Endodermal cell (in vitro differentiated cells): ENCODE measurements around the gene DNTT. TPM values are rescaled to one million over a fixed set of nuclear protein-coding genes. Genes with fewer than 3 reads are reported as not detected.

Experiments used
- DNase-seq: peaks from one replicate; pipeline ENCODE4 v3.0.0-alpha.2; 2017
- H3K27ac ChIP-seq: 2 replicates; pipeline ENCODE4 v1.5.1; 2013; ENCODE audit warnings: mild to moderate bottlenecking, low read depth, low read length, moderate library complexity
- H3K27me3 ChIP-seq: 2 replicates; pipeline ENCODE4 v1.6.1; 2013; ENCODE audit warnings: mild to moderate bottlenecking, low read length, moderate library complexity; ENCODE audit not compliant: insufficient read depth, control insufficient read depth, poor library complexity, severe bottlenecking
- H3K36me3 ChIP-seq: 2 replicates; pipeline ENCODE4 v1.7.0; 2013; ENCODE audit warnings: mild to moderate bottlenecking, low read length, moderate library complexity; ENCODE audit not compliant: control insufficient read depth, insufficient read depth
- H3K4me1 ChIP-seq: one replicate; pipeline ENCODE4 v1.7.0; 2013; ENCODE audit warnings: low read length; ENCODE audit not compliant: control insufficient read depth, insufficient read depth
- H3K4me3 ChIP-seq: 2 replicates; pipeline ENCODE4 v1.5.1; 2013; ENCODE audit warnings: mild to moderate bottlenecking, low read length, moderate library complexity
- H3K9ac ChIP-seq: 2 replicates; pipeline ENCODE4 v1.6.1; 2013; ENCODE audit warnings: mild to moderate bottlenecking, low read length, moderate library complexity; ENCODE audit not compliant: poor library complexity, severe bottlenecking; ENCODE audit errors: extremely low read depth
- H3K9me3 ChIP-seq: 2 replicates; pipeline ENCODE4 v1.6.1; 2013; ENCODE audit warnings: mild to moderate bottlenecking, low read length, moderate library complexity; ENCODE audit not compliant: control insufficient read depth
- H3K27ac Mint-ChIP-seq: 2 replicates; pipeline ENCODE4 v1.8.0; 2020; ENCODE audit warnings: mixed read lengths
- H3K27me3 Mint-ChIP-seq: 2 replicates; pipeline ENCODE4 v1.8.0; 2021; ENCODE audit warnings: mild to moderate bottlenecking, mixed read lengths; ENCODE audit not compliant: insufficient read depth
- H3K36me3 Mint-ChIP-seq: 2 replicates; pipeline ENCODE4 v1.8.0; 2020; ENCODE audit warnings: low read depth, mixed read lengths
- H3K4me1 Mint-ChIP-seq: 2 replicates; pipeline ENCODE4 v1.8.0; 2020; ENCODE audit warnings: mixed read lengths
- H3K4me3 Mint-ChIP-seq: 2 replicates; pipeline ENCODE4 v1.8.0; 2020; ENCODE audit warnings: mild to moderate bottlenecking, moderate library complexity, mixed read lengths
- H3K9me3 Mint-ChIP-seq: 2 replicates; pipeline ENCODE4 v1.8.0; 2020; ENCODE audit warnings: mild to moderate bottlenecking, mixed read lengths
- WGBS, 2 experiments: methylation state at CpG; one replicate each; pipeline versions ENCODE4 v1.1.5 to v1.1.7; 2013; ENCODE audit warnings: missing lambda C conversion rate in 2 of 2, mixed read lengths in 1 of 2; ENCODE audit not compliant: insufficient coverage in 1 of 2, insufficient read length in 1 of 2; 5-methylcytosine and 5-hydroxymethylcytosine counted together
- total RNA-seq, 2 donors: library from RNA; stranded (reverse); fragmentation: NEBNext Ultra II Directional in 1 of 2; extraction: Animal tissue kit (Norgen Biotek cat#: 25700) in 1 of 2; gene quantifications; 2 replicates in 1 of 2; 3 replicates in 1 of 2; pipeline ENCODE4 v1.2.1, GENCODE V29; 2021
- TF ChIP-seq, protein P1 (sequence below): fragments of 200-600 bp; sonication (generic); conservative IDR thresholded peaks from 2 replicates; pipeline ENCODE4 v1.5.0; 2021; ENCODE audit warnings: antibody characterized with exemption, mild to moderate bottlenecking

DNTT gene
- total RNA-seq, 2 donors from 2014 or later, result not detected

DNA sequence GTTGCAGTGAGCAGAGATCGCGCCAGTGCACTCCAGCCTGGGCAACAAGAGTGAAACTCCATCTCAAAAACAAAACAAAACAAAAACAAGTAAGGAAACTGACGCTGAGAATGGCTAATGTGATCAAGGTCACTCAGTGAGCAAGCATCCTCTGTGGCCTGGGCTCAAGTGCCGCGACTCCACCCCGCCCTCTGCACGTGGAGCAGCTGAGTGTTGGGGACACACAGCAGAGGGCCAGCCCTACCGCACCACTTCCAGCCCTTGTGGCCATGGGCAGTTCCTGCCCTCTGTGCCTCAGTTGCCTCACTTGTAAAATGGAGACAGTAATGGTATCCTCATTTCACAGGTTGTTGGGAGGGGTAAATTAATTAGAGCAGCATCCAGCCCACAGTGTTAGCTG, 75.5 kb downstream of the DNTT start:
- Mint-ChIP-seq H3K4me3 (no peak overlapping the region), H3K9me3 (no peaks in the 10 kb centered on the region), H3K27me3 (no peaks in the 10 kb centered on the region), H3K27ac (no peak overlapping the region), H3K36me3 (no peaks in the 10 kb centered on the region), H3K4me1 (no peaks in the 10 kb centered on the region)
- no peak for DNase-seq
- Histone ChIP-seq H3K4me3 (no peak overlapping the region), H3K9me3 (no peaks in the 10 kb centered on the region), H3K36me3 (no peaks in the 10 kb centered on the region), H3K4me1 (no peaks in the 10 kb centered on the region), H3K27me3 (no peaks in the 10 kb centered on the region), H3K9ac (no peak overlapping the region), H3K27ac (no peak overlapping the region)
- WGBS, 2 experiments, result 91 to 93% methylated on average over 5 to 8 of the region's 8 CpGs
- TF ChIP-seq, protein P1, sequence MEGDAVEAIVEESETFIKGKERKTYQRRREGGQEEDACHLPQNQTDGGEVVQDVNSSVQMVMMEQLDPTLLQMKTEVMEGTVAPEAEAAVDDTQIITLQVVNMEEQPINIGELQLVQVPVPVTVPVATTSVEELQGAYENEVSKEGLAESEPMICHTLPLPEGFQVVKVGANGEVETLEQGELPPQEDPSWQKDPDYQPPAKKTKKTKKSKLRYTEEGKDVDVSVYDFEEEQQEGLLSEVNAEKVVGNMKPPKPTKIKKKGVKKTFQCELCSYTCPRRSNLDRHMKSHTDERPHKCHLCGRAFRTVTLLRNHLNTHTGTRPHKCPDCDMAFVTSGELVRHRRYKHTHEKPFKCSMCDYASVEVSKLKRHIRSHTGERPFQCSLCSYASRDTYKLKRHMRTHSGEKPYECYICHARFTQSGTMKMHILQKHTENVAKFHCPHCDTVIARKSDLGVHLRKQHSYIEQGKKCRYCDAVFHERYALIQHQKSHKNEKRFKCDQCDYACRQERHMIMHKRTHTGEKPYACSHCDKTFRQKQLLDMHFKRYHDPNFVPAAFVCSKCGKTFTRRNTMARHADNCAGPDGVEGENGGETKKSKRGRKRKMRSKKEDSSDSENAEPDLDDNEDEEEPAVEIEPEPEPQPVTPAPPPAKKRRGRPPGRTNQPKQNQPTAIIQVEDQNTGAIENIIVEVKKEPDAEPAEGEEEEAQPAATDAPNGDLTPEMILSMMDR, result no peak

DNA sequence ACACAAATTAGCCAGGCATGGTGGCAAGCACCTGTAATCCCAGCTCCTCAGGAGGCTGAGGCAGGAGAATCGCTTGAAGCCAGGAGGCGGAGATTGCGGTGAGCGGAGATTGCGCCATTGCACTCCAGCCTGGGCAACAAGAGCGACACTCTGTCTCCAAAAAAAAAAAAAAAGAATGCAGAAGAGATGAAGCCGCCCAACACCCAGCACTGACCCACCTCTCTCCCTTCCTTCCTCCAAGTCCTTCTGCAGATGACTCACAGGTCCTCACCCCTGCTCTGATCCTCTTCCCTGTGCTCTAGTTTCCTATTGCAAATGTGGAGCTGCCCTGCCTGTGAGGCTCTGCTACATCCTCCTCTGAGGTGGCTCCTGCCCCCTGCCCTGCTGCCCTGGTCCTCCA, 76.6 kb downstream of the DNTT start:
- Mint-ChIP-seq H3K4me3 (no peak overlapping the region), H3K4me1 (no peaks in the 10 kb centered on the region), H3K27me3 (no peaks in the 10 kb centered on the region), H3K27ac (no peak overlapping the region), H3K36me3 (no peaks in the 10 kb centered on the region), H3K9me3 (no peaks in the 10 kb centered on the region)
- Histone ChIP-seq H3K9ac (no peak overlapping the region), H3K36me3 (no peaks in the 10 kb centered on the region), H3K4me3 (no peak overlapping the region), H3K27me3 (no peaks in the 10 kb centered on the region), H3K4me1 (no peaks in the 10 kb centered on the region), H3K9me3 (no peaks in the 10 kb centered on the region), H3K27ac (no peak overlapping the region)
- TF ChIP-seq, protein P1, result no peak
- DNase-seq, result no peak
- 89% methylated on average over 7 of the region's 7 CpGs; no CpG with 5 or more reads in 1 of the 2 experiments for WGBS, 2 experiments

DNA sequence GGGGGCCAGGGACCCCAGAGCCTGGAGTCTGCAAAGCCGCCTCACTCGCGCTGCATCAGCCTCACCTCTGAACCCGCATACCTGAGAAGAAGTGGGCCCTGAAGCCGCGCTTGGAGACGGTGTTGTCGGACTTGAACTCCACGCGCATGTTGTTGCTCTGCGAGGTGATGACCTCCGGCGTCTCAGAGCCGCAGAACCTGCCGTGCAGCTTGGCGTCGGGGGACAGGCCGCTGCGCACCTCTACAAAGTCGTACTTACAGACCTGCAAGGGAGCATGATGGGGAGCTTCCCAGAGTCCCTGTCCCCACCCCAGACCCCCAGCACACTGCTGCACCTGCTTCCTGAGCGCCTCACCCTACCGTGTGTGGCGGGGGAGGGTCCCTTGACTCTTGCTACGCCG, 80.3 kb downstream of the DNTT start:
- Mint-ChIP-seq H3K27ac (no peak overlapping the region), H3K4me3 (no peak overlapping the region), H3K4me1 (no peaks in the 10 kb centered on the region), H3K9me3 (no peaks in the 10 kb centered on the region), H3K36me3 (no peaks in the 10 kb centered on the region), H3K27me3 (peaks cover 2% of the 10 kb centered on the region)
- Histone ChIP-seq H3K4me1 (no peaks in the 10 kb centered on the region), H3K36me3 (no peaks in the 10 kb centered on the region), H3K27ac (no peak overlapping the region), H3K9ac (no peak overlapping the region), H3K4me3 (no peak overlapping the region), H3K9me3 (no peaks in the 10 kb centered on the region), H3K27me3 (peaks cover 2% of the 10 kb centered on the region)
- TF ChIP-seq, protein P1, result no peak
- no peak for DNase-seq
- 85 to 97% methylated on average over 18 to 25 of the region's 25 CpGs for WGBS, 2 experiments
